Mammary epithelial cell (primary cell): ENCODE results near the gene PRRG4.

Source experiments
- CTCF ChIP-seq, 2 donors: IDR thresholded peaks in 1 of 2; conservative IDR thresholded peaks in 1 of 2; 2 replicates each; pipeline ENCODE4 v1.5.1; 2011 to 2012; ENCODE audit warnings: inconsistent platforms in 2 of 2, low read length in 2 of 2, mild to moderate bottlenecking in 2 of 2, control low read depth in 1 of 2, low read depth in 1 of 2; ENCODE audit not compliant: insufficient read depth in 1 of 2; ENCODE audit errors: extremely low read depth in 1 of 2
- EZH2 ChIP-seq: IDR thresholded peaks from 2 replicates; pipeline ENCODE4 v1.6.1; 2012; ENCODE audit warnings: low read length, inconsistent platforms, borderline replicate concordance

GRCh38 chr11:32888805-32889204 is 59.1 kb downstream of the PRRG4 start:
- TF ChIP-seq CTCF (conservative IDR thresholded peaks at IDR 0.05 in 1 of 2, IDR thresholded peaks at IDR 0.05 in 1 of 2; ENCODE audit: extremely low read depth in 1 of 2, insufficient read depth in 1 of 2, low read depth in 1 of 2, low read length in 2 of 2) (no peak), EZH2 (no peak)
